ENCODE data around the gene FLYWCH2.

- TF ChIP-seq POLR2AphosphoS5 (IDR thresholded peaks at IDR 0.05; ENCODE audit: low read depth, low read length) (no peak), FOXP2 (optimal IDR thresholded peaks at IDR 0.05; ENCODE audit: borderline replicate concordance, extremely low read depth, extremely low read length, insufficient read depth) (no peak), TAF1 (IDR thresholded peaks at IDR 0.05; ENCODE audit: borderline replicate concordance, insufficient read depth, low read length) (no peak), SIN3A (IDR thresholded peaks at IDR 0.05; ENCODE audit: borderline replicate concordance, insufficient read depth, low read length) (no peak)
- TF ChIP-seq, protein P1, sequence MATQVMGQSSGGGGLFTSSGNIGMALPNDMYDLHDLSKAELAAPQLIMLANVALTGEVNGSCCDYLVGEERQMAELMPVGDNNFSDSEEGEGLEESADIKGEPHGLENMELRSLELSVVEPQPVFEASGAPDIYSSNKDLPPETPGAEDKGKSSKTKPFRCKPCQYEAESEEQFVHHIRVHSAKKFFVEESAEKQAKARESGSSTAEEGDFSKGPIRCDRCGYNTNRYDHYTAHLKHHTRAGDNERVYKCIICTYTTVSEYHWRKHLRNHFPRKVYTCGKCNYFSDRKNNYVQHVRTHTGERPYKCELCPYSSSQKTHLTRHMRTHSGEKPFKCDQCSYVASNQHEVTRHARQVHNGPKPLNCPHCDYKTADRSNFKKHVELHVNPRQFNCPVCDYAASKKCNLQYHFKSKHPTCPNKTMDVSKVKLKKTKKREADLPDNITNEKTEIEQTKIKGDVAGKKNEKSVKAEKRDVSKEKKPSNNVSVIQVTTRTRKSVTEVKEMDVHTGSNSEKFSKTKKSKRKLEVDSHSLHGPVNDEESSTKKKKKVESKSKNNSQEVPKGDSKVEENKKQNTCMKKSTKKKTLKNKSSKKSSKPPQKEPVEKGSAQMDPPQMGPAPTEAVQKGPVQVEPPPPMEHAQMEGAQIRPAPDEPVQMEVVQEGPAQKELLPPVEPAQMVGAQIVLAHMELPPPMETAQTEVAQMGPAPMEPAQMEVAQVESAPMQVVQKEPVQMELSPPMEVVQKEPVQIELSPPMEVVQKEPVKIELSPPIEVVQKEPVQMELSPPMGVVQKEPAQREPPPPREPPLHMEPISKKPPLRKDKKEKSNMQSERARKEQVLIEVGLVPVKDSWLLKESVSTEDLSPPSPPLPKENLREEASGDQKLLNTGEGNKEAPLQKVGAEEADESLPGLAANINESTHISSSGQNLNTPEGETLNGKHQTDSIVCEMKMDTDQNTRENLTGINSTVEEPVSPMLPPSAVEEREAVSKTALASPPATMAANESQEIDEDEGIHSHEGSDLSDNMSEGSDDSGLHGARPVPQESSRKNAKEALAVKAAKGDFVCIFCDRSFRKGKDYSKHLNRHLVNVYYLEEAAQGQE (IDR thresholded peaks at IDR 0.05; ENCODE audit: insufficient read depth in 1 of 2, low read depth in 2 of 2, low read length in 2 of 2) = no peak
Observed at GRCh38 chr16:2927010-2927646, 44.1 kb downstream of the FLYWCH2 start.

Data from PFSK-1 (cell line).